Activated CD8-positive, alpha-beta memory T cell treated with anti-CD3 and anti-CD28 coated beads for 36 hours (primary cell): Measurements from ENCODE around the gene MIEF1. TPM values are rescaled to one million over a fixed set of nuclear protein-coding genes. Genes with fewer than 3 reads are reported as not detected.

ENCODE experiments used
- CTCF ChIA-PET: fragments of 350-600 bp; sonication (Branson Sonifier 250); formaldehyde crosslinking; loops from one replicate; lab custom pipeline; 2021; ENCODE audit warnings: antibody characterized with exemption; lab: Charles Lee
- POLR2A ChIA-PET: fragments of 350-600 bp; sonication (Branson Sonifier 250); formaldehyde crosslinking; loops from one replicate; lab custom pipeline; 2021; ENCODE audit warnings: antibody characterized with exemption; lab: Charles Lee
- total RNA-seq, 2 experiments: library from RNA; stranded (reverse); gene quantifications; one replicate each; pipeline ENCODE4 v1.2.3, GENCODE V29; 2021

The MIEF1 gene
- total RNA-seq, 2 experiments from 2014 or later: 62.7 TPM

GRCh38 chr22:39519681-39520225 is 17.7 kb downstream of the MIEF1 start:
- CTCF ChIA-PET: interaction anchor here (0.8 to 2.2 kb wide), 4 partner anchors 9 to 27 kb away, joined by 3 to 16 read pairs (median 5); partner anchors contain the start of gene MIEF1
- POLR2A ChIA-PET: interaction anchor here (0.5 to 2.3 kb wide), 17 partner anchors 9 to 728 kb away, joined by 3 to 26 read pairs (median 4); partner anchors contain the start of genes MIEF1, RPL3 and RPS19BP1

- ChIA-PET POLR2A (interaction anchor here (0.5 to 2.3 kb wide), 18 partner anchors 8 to 727 kb away, joined by 3 to 26 read pairs (median 4); partner anchors contain the start of genes MIEF1, RPL3 and RPS19BP1), CTCF (interaction anchor here (0.8 to 2.2 kb wide), 4 partner anchors 9 to 27 kb away, joined by 3 to 16 read pairs (median 5); partner anchors contain the start of gene MIEF1)
Measured at GRCh38 chr22:39520226-39521105, 18.4 kb downstream of the MIEF1 start, which contains the start of gene ATF4. ATF4 (plus strand) TSS chr22:39520562; CDS start chr22:39521446, 884 bp downstream.

DNA sequence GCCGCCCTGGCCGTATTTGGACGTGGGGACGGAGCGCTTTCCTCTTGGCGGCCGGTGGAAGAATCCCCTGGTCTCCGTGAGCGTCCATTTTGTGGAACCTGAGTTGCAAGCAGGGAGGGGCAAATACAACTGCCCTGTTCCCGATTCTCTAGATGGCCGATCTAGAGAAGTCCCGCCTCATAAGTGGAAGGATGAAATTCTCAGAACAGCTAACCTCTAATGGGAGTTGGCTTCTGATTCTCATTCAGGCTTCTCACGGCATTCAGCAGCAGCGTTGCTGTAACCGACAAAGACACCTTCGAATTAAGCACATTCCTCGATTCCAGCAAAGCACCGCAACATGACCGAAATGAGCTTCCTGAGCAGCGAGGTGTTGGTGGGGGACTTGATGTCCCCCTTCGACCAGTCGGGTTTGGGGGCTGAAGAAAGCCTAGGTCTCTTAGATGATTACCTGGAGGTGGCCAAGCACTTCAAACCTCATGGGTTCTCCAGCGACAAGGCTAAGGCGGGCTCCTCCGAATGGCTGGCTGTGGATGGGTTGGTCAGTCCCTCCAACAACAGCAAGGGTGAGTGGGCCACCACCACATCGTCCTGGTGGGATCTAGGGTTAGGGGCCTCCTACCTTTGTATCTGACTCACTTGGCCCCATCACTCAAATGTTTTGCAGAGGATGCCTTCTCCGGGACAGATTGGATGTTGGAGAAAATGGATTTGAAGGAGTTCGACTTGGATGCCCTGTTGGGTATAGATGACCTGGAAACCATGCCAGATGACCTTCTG is 19.2 kb downstream of the MIEF1 start:
- ChIA-PET POLR2A (interaction anchor here (0.6 to 2.3 kb wide), 4 partner anchors 8 to 202 kb away, joined by 3 to 26 read pairs (median 12); partner anchors contain the start of genes MIEF1 and RPL3), CTCF (interaction anchor here (1.1 to 2.2 kb wide), 2 partner anchors 8 to 388 kb away, joined by 3 to 16 read pairs; no protein-coding TSS in a partner anchor)

- POLR2A ChIA-PET: interaction anchor here (0.6 to 2.3 kb wide), 8 partner anchors 9 to 205 kb away, joined by 3 to 18 read pairs (median 4); partner anchors contain the start of genes MIEF1, RPL3 and SYNGR1
- CTCF ChIA-PET: interaction anchor here (1.1 to 1.8 kb wide), 5 partner anchors 10 to 387 kb away, joined by 3 to 9 read pairs (median 3); partner anchors contain the start of gene RPS19BP1
Measured at GRCh38 chr22:39522091-39522490, 20.0 kb downstream of the MIEF1 start.

DNA sequence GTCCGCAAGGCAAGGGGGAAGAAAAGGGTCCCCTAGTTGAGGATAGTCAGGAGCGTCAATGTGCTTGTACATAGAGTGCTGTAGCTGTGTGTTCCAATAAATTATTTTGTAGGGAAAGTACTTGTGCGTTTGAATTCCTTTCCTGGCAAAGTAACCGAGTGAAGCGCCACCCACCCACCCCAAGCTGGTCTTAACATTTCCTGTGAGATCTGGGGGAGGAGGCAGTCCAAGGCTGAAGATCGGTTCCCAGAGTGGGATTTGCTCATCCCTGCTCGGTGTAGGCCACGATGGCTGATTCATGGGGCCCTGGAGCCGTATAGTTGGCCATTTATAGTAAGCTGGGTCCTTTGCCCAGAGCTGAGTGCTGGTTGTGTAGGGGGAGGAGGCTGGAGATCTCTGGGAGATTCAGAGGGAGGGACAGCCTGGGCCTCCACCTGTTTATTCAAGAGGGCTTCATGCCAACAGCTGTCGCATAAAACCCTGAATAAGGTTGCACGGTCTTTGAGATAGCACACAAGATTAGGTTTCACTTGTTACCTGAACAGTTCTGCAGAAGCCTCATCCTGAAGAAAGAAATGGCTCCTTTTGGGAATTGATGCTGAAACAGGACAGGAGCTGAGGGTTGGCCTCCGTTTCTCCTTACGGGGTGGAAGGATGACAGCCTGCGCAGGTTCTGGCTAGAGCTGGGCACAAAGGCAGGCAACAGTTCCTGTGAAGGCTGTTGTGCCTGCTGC is 20.6 kb downstream of the MIEF1 start:
- CTCF ChIA-PET: interaction anchor here (0.8 to 1.8 kb wide), 6 partner anchors 9 to 387 kb away, joined by 3 to 9 read pairs (median 3); partner anchors contain the start of gene RPS19BP1
- POLR2A ChIA-PET: interaction anchor here (0.6 to 2.3 kb wide), 10 partner anchors 8 to 390 kb away, joined by 3 to 18 read pairs (median 4); partner anchors contain the start of genes MIEF1, RPL3 and SYNGR1

GRCh38 chr22:39524089-39524752 is 22.1 kb downstream of the MIEF1 start:
- POLR2A ChIA-PET: interaction anchor here (0.7 to 2.3 kb wide), 4 partner anchors 22 to 205 kb away, joined by 3 to 18 read pairs (median 4); partner anchors contain the start of genes MIEF1 and RPL3
- CTCF ChIA-PET: interaction anchor here (0.6 to 2.0 kb wide), 3 partner anchors 28 to 71 kb away, joined by 3 to 10 read pairs (median 7); no protein-coding TSS in a partner anchor

DNA sequence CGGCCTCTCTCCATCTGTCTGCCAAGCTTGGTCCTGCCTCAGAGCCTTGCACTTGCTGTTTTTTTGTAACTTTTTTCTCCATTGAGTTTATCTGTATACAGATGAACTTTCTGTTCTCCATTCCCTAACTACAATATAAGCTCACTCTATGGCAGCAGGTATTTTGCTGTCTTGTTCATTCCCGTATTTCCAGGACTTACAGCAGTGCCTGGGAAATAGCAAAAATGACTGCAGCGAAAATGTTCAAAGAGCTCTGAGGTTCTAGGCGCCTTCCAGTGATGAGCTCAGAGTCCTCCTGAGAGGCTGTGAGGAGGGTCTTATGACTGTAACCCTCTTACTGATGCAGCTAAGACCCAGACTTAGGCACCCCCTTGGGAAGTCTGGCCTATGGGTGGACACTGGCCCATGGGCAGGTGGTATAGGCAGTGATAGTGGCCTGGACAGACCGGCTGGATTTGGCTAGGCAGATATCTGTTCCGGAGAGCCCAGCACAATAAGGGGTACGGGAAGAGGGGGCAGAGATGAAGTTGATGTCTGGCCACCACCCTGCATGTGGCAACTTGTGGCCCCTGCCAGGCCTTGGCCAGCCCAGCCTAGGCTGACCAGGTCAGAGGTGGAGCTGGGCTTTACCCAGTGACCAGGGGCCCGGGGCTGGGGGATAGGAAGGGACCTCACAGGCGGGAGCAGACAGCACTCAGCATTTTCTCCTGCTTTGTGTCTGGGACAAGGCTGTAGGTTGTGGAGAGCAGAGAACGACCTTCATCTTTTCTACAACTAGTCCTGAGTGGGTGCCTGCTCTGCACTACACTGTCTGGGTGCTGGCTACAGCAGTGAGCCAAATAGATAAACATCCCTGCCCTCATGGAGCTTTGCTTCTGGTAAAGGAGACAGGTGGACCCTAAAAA is 22.9 kb downstream of the MIEF1 start:
- CTCF ChIA-PET: interaction anchor here (1.9 to 2.0 kb wide), 2 partner anchors 29 to 32 kb away, joined by 7 to 10 read pairs; no protein-coding TSS in a partner anchor
- POLR2A ChIA-PET: interaction anchor here (0.6 to 1.4 kb wide), 3 partner anchors 13 to 205 kb away, joined by 3 to 5 read pairs (median 4); partner anchors contain the start of genes MIEF1 and RPL3

DNA sequence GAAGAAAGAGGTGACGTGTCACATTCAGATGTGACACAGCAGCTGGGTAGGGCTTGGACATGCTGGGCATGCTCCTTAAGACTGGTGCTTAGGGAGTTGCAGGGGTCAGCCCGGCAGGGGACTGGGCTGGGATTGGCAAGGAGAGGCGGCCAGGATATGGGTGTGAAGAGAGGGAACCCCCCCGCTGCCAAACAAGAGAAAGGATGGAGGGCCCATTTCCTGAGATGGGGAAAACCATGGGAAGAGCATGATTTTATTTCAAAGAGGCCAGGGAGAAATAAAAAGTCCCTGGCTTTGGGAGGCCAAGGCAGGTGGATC is 23.5 kb downstream of the MIEF1 start:
- ChIA-PET CTCF (interaction anchor here (1.9 to 2.0 kb wide), 2 partner anchors 29 to 32 kb away, joined by 7 to 10 read pairs; no protein-coding TSS in a partner anchor), POLR2A (no interaction called here)

GRCh38 chr22:39526736-39527171 is 24.7 kb downstream of the MIEF1 start:
- ChIA-PET POLR2A (interaction anchor here (0.6 kb wide), 1 partner anchor 378 kb away, joined by 4 read pairs; no protein-coding TSS in a partner anchor), CTCF (interaction anchor here (0.7 to 6.2 kb wide), 5 partner anchors 11 to 714 kb away, joined by 3 to 77 read pairs (median 6); no protein-coding TSS in a partner anchor)

DNA sequence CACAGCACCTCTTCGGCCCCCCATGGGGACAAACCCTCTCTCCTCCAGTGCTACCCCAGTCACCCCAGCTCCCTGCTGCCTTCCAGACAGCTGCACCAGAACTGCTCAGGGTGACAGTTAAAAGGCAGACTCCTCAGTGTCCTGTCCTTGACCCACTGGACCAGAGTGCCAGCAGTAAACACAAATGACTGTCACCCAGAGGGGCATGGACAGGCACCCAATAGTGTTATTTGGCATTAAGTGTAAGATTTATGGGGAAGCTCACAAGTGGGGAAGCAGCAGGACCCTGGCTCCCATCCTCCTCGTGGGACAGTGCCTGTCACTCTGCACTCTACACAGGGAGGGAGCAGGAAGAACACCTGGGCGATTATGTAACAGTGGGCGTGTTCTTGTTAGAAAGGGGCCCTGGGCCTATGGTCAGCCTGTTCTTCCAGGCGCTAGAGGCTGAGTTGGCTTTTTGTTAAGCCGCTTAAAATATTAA is 25.4 kb downstream of the MIEF1 start:
- ChIA-PET CTCF (interaction anchor here (0.6 to 6.2 kb wide), 4 partner anchors 12 to 90 kb away, joined by 3 to 77 read pairs (median 7); no protein-coding TSS in a partner anchor), POLR2A (interaction anchor here (0.5 kb wide), 1 partner anchor 652 kb away, joined by 3 read pairs; no protein-coding TSS in a partner anchor)

GRCh38 chr22:39528080-39528661 is 26.1 kb downstream of the MIEF1 start:
- CTCF ChIA-PET: interaction anchor here (0.6 to 6.2 kb wide), 12 partner anchors 11 to 393 kb away, joined by 3 to 77 read pairs (median 6); no protein-coding TSS in a partner anchor
- POLR2A ChIA-PET: interaction anchor here (0.5 to 1.9 kb wide), 4 partner anchors 8 to 652 kb away, joined by 3 to 20 read pairs (median 4); partner anchors contain the start of gene ATF4

- ChIA-PET POLR2A (interaction anchor here (0.9 to 1.9 kb wide), 6 partner anchors 8 to 515 kb away, joined by 3 to 20 read pairs (median 3); partner anchors contain the start of genes ATF4 and MIEF1), CTCF (interaction anchor here (0.5 to 6.2 kb wide), 20 partner anchors 8 to 523 kb away, joined by 3 to 77 read pairs (median 5); partner anchors contain the start of genes ATF4 and MIEF1)
Measured at GRCh38 chr22:39528681-39529486, 26.8 kb downstream of the MIEF1 start.

GRCh38 chr22:39529487-39529851 is 27.4 kb downstream of the MIEF1 start:
- ChIA-PET POLR2A (interaction anchor here (0.9 to 1.9 kb wide), 5 partner anchors 9 to 515 kb away, joined by 3 to 20 read pairs (median 3); partner anchors contain the start of genes ATF4 and MIEF1), CTCF (interaction anchor here (0.7 to 6.2 kb wide), 18 partner anchors 9 to 522 kb away, joined by 3 to 77 read pairs (median 5); partner anchors contain the start of genes ATF4 and MIEF1)
